SK-MEL-5 (cell line): Measurements from ENCODE around the gene PRLR. TPM values are rescaled to one million over a fixed set of nuclear protein-coding genes. Genes with fewer than 3 reads are reported as not detected.

ENCODE experiments used
- DNase-seq: peaks from one replicate; pipeline ENCODE4 v3.0.0-alpha.2; 2016; ENCODE audit warnings: low read depth, low spot score
- in situ Hi-C: cut with HindIII; loops from 2 replicates; pipeline ENCODE4 v1.10.0; 2016; ENCODE audit warnings: low sequenced_read_pairs, high pct_unique_total_duplicates, low pct_unique_long_range_greater_than_20kb
- total RNA-seq: library from RNA; depleted of rRNA; stranded (reverse); fragments of >200 nt; shearing (Covaris generic); gene quantifications from 2 replicates; pipeline ENCODE4 v1.2.3, GENCODE V29; 2014

Gene PRLR
- total RNA-seq, 1 experiment from 2014 or later = 21.4 TPM

DNA sequence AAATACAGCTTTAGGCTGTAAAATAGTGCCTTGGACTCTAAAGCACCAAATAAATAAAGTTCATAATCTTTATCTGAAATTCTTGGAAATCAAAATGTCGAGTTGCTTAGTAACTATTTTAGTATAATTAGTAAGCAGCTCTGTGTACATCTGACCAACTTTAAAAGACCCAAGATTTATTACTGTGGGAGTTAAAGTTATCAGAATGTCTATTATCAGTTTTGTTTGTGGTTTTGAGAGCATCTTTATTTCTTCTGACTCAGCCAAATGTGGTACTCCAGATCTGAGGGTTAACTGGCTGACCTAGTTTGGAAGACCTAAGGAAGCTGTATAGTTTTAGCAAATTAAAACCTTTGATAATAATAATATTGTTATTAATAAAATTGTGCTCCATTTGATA lies 81.2 kb downstream of the PRLR start:
- no peak for DNase-seq
- in situ Hi-C loops = no loop called here

DNA sequence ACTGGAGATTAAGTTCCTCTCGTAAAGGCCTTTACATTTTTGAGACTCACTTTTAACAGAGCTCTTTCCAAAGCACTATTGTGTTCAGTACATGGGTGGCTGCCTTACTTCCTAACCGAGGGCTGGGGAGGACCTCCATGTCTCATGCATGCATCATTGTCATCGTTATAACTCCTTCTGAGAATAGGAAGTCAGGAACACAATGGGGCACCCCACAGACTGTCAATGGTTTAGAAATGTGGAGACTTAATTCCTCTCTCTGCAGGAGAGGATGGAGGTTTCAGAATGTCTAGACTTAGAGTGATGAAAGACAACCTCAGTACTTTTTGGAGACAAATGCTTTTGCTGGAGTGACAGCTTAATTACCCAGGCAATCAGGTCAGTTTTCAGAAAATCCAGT lies 83.9 kb downstream of the PRLR start:
- no peak for DNase-seq
- in situ Hi-C loops = no loop called here

DNA sequence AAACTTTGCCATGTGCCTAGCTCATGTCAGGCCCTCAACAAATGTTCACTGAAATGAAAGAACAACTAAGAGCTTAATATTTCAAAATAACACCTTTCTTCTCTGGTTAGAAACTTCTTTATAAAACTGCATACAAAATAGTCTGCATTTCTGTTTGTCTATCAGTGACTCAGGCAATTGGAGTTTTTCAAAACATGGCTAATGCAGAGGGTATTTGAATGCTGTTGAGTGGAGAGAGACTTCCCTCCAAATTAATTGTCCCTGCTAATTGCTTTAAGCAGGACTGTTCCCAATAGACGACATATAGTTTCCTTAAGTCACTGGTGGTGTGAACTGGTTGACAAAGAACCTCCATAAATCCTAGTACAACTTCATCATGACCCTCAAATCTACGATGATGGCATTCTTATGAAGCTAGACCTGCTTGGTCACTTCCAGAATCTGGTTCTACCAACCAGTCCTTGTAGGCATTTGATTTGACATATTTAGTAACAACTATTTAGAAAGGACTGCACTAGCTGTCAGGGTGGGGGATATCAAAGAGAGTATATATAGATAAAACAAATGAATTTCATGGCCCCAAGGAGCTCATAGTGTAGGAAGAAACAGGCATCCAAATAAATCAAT lies 84.5 kb downstream of the PRLR start:
- in situ Hi-C loops = no loop called here
- DNase-seq = no peak

DNA sequence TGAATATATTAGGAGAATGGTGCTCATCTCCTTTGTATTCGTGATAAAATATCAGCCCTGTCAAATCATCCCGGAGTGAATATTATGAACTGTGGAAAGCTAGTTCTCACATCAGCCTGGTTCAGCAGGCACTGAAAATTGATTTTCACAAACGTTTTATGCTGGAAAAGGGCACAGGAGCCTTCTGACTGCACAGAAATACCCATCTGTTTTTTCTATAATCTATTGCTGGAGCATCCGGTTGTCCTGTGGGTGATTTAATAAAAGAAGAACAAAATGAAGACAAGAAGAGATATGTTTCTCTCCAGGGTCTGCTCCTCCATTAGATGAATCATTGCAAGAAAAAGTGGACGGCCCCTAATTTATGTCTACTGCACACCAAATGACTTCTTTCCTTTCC lies 85.3 kb downstream of the PRLR start:
- no peak for DNase-seq
- in situ Hi-C loops = no loop called here

DNA sequence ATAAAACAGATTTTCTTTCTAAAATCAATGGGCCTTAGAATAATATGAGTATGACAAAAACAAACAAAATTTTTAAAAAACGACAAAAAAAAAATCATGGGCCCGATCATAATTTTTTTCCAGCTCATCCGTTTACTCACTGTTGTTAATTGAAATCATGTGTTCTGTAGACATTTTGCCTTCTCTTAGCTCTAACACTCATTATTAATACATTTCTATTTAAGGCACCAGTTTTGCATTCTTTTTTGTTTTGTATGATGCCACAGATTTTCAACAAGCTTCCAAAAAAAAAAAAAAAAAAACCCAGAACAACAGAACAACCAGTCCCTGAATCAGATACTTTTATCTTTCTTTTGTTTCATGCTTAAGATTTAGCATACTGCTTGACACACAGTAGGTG lies 86.4 kb downstream of the PRLR start:
- in situ Hi-C loops = no loop called here
- no peak for DNase-seq

DNA sequence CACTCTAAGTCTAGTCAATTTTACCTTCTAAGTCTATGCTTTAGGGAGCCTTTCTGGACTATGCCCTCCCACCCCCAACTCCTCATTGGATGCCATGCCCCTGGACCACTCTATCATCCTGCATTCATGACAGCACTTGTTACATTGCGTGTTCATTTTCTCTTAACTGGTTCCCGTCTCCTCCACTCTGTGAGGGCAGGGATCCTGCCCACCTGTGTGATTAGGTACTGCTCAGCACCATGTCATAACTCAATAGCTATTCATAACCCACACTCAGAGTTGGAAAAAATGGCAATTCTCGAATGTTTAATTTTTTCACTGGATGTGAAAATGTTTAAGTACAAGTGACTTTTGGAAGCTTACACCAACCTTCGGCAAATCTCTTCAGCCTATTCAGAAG lies 88.5 kb downstream of the PRLR start:
- no peak for DNase-seq
- in situ Hi-C loops = no loop called here

DNA sequence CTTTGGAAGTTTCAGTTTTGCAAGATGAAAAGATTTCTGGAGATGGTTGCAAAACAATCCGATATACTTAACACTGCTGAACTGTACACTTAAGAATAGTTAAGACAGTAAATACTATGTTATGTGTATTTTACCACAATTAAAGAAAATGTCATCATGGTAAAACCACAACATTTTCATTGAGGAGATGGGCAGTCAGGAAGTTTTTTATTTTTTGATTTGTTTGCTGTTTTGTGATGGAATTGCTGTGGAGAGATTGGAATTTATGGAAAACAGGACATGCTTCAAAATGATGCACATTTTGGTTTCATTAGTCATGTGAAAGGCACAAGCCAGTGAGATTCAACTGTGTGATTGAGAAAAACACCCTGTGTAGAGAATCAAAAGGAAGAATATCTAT lies 92.1 kb downstream of the PRLR start:
- in situ Hi-C loops = no loop called here
- peak; percentile 4 for DNase-seq

DNA sequence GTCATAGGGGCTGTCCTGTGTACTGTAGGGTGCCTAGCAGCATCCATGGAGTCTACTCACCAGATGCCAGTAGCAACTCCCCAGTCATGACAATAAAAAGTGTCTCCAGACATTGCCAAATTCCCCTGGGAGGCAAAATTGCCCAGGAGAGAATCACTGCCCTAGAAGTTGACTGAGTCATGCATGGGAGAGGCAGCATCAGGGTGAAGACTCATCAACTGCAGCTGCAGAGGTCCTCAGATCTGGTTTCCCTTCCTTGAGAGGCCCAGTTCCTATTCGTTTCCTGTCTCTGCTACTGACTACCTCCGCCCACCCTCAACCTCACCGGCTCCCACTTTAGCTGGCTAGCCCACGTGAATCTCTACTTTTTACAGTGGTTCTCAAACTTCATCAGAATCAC lies 93.9 kb downstream of the PRLR start:
- in situ Hi-C loops = no loop called here
- DNase-seq = no peak

DNA sequence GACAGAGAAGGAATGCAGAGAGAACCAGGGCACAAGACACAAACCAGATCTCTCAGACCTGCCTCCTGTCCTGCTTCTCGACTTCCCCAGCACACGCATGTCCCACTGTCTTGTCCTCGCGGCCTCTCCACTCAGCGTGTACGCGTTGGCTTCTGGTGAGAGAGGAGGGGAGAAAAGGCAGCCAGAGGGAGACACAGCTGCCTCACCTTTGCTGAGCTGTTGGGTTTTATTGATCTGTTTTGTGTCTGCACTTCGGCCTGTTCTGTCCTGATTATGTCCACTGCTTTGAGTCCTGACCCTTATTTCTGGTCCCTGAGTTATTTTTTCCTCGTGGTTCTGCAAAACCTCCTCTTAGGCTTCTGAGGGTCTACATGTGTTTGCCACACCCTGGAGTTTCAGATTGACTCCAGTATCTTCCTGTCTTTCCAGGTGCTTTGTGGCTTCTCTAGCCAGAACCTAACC lies 95.0 kb downstream of the PRLR start:
- in situ Hi-C loops = no loop called here

DNA sequence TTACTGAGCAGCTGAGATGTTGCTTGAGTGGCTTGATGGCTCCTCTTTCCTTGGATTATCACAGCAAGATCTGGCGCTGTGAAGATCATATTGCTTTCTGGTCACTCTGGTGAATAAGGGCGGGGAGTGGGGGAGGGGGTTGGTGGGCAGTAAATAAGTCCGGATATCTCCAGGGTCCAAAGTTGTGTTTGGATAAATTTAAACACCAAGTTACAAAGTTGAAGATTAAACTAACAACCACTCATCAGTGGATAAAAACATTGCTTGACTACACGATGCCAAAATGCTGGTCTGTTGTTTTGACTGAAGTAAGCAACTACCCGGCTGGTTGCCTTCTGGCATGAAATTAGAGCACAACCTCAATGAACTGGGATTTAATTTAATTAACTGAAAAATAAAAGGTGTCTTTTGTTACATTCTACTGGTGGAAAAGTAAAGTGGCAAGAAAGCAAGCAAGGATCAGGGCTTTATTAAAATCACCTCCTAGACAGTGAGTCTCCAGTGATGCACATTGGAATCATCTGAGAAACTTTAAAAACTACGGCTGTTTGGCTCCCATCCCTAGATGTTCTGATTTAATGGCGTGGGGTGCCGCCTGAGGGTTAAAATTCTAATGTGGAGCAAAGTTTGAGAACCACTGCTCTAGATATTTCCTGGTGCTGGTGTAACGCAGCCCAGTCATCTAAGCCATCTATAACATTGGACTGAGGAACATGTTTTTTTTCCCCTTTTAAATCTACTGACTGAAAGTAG lies 95.8 kb downstream of the PRLR start:
- in situ Hi-C loops = no loop called here

More for the DNA sequence above, 95.0 kb downstream of the PRLR start:
- no peak for DNase-seq

DNA sequence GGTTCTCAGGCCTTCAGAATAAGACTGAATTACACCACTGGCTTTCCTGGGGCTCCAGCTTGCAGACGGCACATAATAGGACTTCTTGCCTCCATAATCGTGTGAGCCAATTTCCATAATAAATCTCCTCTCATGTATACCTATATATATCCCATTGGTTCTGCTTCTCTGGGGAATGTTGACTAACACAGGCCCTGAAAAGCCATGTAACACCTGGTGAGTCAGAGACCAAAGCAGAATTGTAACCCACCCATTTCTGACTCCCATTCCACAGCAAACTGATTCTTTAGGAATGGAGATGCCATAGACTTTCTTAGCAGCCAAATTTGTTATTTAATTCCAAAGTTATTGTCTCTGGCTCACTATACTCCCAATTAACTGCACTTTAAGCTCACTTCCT lies 97.1 kb downstream of the PRLR start:
- in situ Hi-C loops = no loop called here
- DNase-seq = no peak

More for the DNA sequence above, 95.8 kb downstream of the PRLR start:
- no peak for DNase-seq

DNA sequence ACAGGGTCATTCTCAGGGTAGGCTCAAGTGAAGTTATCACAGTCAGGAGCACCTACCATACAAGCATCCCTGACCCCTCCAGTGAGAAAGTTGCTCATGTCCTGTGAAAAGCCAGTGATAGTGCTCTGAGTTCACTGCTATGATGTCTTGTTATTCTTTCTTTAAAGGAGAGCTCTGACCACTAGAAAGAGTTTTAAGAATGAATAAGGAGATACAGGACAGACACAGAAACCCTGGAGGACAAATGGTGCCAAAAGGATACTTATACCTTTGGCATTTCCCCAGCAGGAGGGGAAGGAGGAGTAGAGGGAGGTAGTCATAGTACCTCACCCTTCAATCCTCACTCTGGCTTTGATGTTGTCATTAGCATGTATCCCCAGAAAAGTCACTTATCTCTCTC lies 98.6 kb downstream of the PRLR start:
- in situ Hi-C loops = no loop called here
- DNase-seq = no peak

DNA sequence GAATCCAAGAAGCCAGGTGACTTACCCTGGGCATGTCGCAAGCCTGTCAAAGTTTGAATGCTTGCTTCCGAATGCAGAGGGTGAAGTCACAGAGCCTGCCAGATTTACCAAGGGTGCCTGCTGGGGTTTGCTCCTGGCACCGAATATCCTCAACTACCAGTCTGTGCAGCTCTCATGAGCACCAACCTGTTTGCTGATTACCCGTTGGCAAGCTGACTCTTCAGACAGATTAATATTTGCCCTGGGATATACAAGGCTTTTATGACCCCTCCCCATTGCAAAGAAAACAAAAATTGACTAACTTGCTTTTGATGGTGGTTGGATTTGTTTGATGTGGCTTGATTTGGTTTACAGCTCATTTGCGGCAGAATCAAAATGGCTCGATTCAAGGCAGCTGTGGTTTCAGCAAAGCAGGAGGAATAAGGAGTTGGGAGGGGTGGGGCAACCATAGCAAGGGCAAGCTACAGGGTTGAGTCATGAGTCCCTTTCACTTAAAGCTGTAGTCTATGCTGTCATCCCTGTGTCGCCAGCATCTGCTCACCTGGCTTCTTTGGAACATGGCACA lies 100.3 kb downstream of the PRLR start:
- in situ Hi-C loops = no loop called here
- DNase-seq = no peak

DNA sequence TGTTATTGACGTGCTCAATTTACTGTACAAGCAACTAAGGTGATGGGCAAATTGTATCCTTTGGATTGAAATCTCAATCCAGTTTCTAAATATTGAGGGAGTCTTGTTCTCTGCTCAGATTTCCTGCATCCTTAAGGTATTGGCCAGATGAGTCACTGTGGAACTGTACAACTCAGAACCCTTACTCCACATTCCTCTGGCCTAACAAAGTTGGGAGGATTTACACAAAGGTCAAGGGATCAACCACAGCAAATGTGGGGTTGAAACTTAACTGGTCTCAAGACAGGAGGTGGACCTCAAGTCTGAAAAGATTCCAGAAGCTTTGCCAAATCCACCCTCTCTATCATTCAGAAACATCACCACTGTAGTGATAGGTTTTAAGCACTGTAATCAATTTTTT lies 101.0 kb downstream of the PRLR start:
- in situ Hi-C loops = no loop called here
- DNase-seq = no peak

DNA sequence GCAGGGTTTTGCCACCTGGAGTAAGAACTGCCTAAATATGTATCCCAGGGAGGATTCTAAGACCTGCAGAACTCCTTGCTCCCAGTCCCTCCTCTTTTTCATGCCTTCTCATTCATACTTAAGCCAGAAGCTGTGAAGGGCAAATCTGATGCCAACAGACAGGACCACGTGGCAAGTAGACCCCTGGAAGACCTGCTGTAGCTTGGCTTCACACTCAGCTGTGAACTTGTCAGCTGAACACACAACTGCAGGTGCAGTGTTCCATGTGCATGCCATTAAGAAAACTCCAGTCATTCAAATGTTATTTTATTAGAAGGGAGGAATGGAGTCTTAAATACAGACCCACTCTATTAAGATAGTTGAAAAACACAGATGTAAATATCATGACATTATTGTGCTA lies 103.3 kb downstream of the PRLR start:
- in situ Hi-C loops = no loop called here
- DNase-seq = no peak

DNA sequence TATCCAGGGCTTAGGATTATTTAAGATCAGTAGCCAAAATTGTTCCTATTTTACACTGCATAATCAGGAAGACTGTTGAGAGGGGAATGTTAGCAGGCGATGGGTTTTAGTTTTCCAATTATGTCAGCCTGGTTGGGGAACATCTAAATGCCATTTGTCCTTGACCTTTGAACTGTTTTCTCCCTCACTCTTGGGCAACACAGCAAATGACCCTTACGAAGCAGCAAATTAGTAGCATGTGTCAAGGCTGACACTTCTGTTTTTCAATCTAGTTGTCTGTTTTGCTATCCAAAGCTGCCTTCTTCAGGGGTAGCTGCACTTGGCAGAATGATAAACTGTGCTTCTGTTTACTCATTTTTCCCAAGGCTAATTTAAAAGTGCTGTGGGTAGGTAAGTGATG lies 104.5 kb downstream of the PRLR start:
- in situ Hi-C loops = no loop called here
- no peak for DNase-seq

DNA sequence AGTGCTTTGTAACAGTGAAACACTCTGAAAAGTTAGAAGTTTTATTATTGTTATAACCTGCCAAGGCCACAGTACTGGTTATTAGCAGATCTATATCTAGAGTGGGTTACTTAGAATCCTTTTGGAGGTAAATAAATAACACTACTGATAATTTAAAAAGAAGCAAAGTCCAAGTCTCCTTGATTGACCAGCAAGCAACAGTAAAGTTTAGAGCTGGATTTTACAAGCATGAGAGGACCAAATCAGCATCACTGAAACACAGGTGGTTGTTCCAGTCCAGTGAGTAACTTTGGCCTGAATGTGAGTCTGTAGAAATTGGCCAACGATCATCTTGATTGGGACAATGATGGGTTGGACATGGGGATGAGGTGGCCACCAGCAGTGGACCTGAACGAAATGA lies 105.4 kb downstream of the PRLR start:
- no peak for DNase-seq
- in situ Hi-C loops = no loop called here

DNA sequence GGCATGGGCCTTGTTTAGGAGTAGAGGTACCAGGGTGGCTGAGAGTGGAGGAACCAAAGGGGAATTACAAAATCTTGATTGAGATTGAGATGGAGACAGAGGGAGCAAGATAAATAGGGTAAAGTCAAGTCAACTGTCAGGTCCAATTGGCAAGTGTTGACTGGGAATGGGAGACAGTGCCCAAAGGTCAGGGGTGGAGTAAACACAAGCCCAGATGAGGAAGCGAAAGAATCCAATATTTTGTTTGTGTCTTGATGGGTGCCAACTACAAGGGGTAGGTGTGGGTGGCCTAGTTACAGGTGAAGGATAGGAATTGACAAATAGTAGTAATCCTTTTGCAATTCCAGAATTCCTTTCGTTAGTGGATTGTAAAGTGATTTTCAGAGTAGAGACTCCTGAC lies 107.5 kb downstream of the PRLR start:
- DNase-seq = no peak
- in situ Hi-C loops = no loop called here

DNA sequence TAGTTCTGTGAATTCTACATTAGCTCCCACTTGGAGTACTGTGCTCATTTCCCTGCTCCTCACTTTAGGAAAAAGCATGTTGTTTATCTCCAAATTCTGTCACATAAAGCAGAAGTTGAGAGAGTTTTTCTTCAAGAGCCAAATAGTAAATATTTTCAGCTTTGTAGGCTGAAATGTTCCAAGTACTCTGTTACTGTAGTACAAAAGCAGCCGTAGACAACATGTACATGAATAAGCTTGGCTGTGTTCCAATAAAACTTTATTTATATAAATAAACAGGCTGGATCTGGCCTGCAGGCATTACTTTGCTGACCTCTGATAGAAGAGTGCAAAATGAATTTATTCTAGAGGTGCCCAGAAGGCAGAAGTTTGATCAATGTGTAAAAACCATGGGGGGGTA lies 109.6 kb downstream of the PRLR start:
- no peak for DNase-seq
- in situ Hi-C loops = no loop called here
